WTC11 (cell line): ENCODE results near the gene UGT1A3. TPM values are rescaled to one million over a fixed set of nuclear protein-coding genes. Genes with fewer than 3 reads are reported as not detected.

Experiments used
- ATAC-seq: fragments of 200-7000 bp; cut with Tn5 transposase; 2 replicates; pipeline ENCODE4 v1.10.0; 2021; ENCODE audit warnings: mild to moderate bottlenecking, moderate library complexity
- CTCF ChIA-PET: fragments of 300-600 bp; sonication (Branson Sonifier 250); formaldehyde crosslinking; loops from one replicate; lab custom pipeline; 2021; ENCODE audit warnings: antibody characterized with exemption; lab: Charles Lee
- POLR2A ChIA-PET: fragments of 350-600 bp; sonication (Branson Sonifier 250); formaldehyde crosslinking; loops from one replicate; lab custom pipeline; 2021; ENCODE audit warnings: antibody characterized with exemption; lab: Charles Lee
- DNase-seq: peaks from one replicate; pipeline ENCODE4 v3.0.0; 2021; ENCODE audit warnings: low spot score
- H3K27ac Mint-ChIP-seq: 2 replicates; pipeline ENCODE4 v1.8.0; 2021; ENCODE audit warnings: mixed read lengths
- H3K27me3 Mint-ChIP-seq: 2 replicates; pipeline ENCODE4 v1.8.0; 2021; ENCODE audit warnings: low read depth, mild to moderate bottlenecking, moderate library complexity, mixed read lengths
- H3K36me3 Mint-ChIP-seq: 2 replicates; pipeline ENCODE4 v1.8.0; 2021; ENCODE audit warnings: mixed read lengths
- H3K4me1 Mint-ChIP-seq: 2 replicates; pipeline ENCODE4 v1.8.0; 2022; ENCODE audit warnings: mixed read lengths
- H3K4me3 Mint-ChIP-seq: 2 replicates; pipeline ENCODE4 v1.8.0; 2021; ENCODE audit warnings: mild to moderate bottlenecking, moderate library complexity, mixed read lengths
- H3K9me3 Mint-ChIP-seq: 2 replicates; pipeline ENCODE4 v1.8.0; 2021; ENCODE audit warnings: mixed read lengths
- ESRRA ChIP-seq: sonication (generic); formaldehyde crosslinking; IDR thresholded peaks from 2 replicates; pipeline ENCODE4 v1.8.1; 2022; ENCODE audit warnings: mild to moderate bottlenecking, missing genetic modification reagents, borderline replicate concordance
- GABPB1 ChIP-seq: sonication (generic); formaldehyde crosslinking; IDR thresholded peaks from 2 replicates; pipeline ENCODE4 v1.8.1; 2023; ENCODE audit warnings: mild to moderate bottlenecking, missing genetic modification reagents
- JUN ChIP-seq: sonication (generic); formaldehyde crosslinking; IDR thresholded peaks from 2 replicates; pipeline ENCODE4 v1.8.0; 2023; ENCODE audit warnings: mild to moderate bottlenecking, missing genetic modification reagents
- NFE2L1 ChIP-seq: sonication (generic); formaldehyde crosslinking; IDR thresholded peaks from 2 replicates; pipeline ENCODE4 v1.8.1; 2023; ENCODE audit warnings: missing genetic modification reagents
- PRRX2 ChIP-seq: fragments of 250-450 bp; sonication (Bioruptor Pico); IDR thresholded peaks from 2 replicates; pipeline ENCODE4 v1.8.0; 2021; ENCODE audit warnings: mild to moderate bottlenecking
- SOX15 ChIP-seq: fragments of 250-450 bp; sonication (Bioruptor Pico); IDR thresholded peaks from 2 replicates; pipeline ENCODE4 v1.9.0; 2021; ENCODE audit warnings: mild to moderate bottlenecking
- ZNF416 ChIP-seq: fragments of 250-450 bp; sonication (Bioruptor Pico); IDR thresholded peaks from 2 replicates; pipeline ENCODE4 v1.9.0; 2021; ENCODE audit warnings: mild to moderate bottlenecking, inconsistent platforms
- ZNF423 ChIP-seq: fragments of 250-450 bp; sonication (Bioruptor Pico); IDR thresholded peaks from 2 replicates; pipeline ENCODE4 v2.1.2; 2022; ENCODE audit warnings: mild to moderate bottlenecking, moderate library complexity
- total RNA-seq: library from RNA; stranded (reverse); gene quantifications from 3 replicates; pipeline ENCODE4 v1.2.3, GENCODE V29; 2021
- TF ChIP-seq, protein P1 (sequence below): sonication (generic); formaldehyde crosslinking; IDR thresholded peaks from 2 replicates; pipeline ENCODE4 v1.8.1; 2023; ENCODE audit warnings: mild to moderate bottlenecking, missing genetic modification reagents
- TF ChIP-seq, protein P2 (sequence below): fragments of 250-450 bp; sonication (Bioruptor Pico); IDR thresholded peaks from 2 replicates; pipeline ENCODE4 v1.9.0; 2021; ENCODE audit warnings: mild to moderate bottlenecking, borderline replicate concordance
- TF ChIP-seq, protein P3 (sequence below): sonication (generic); formaldehyde crosslinking; IDR thresholded peaks from 2 replicates; pipeline ENCODE4 v1.8.0; 2023; ENCODE audit warnings: mild to moderate bottlenecking, missing genetic modification reagents
- TF ChIP-seq, protein P4 (sequence below): sonication (generic); formaldehyde crosslinking; IDR thresholded peaks from 2 replicates; pipeline ENCODE4 v1.8.0; 2022; ENCODE audit warnings: missing genetic modification reagents
- TF ChIP-seq, protein P5 (sequence below): fragments of 200-600 bp; IDR thresholded peaks from 2 replicates; pipeline ENCODE4 v1.8.0; 2022; ENCODE audit warnings: antibody characterized with exemption
- TF ChIP-seq, protein P6 (sequence below): sonication (generic); formaldehyde crosslinking; IDR thresholded peaks from 2 replicates; pipeline ENCODE4 v1.8.0; 2022; ENCODE audit warnings: mild to moderate bottlenecking, missing genetic modification reagents

UGT1A3 gene
- total RNA-seq, 1 experiment from 2014 or later, result not detected

DNA sequence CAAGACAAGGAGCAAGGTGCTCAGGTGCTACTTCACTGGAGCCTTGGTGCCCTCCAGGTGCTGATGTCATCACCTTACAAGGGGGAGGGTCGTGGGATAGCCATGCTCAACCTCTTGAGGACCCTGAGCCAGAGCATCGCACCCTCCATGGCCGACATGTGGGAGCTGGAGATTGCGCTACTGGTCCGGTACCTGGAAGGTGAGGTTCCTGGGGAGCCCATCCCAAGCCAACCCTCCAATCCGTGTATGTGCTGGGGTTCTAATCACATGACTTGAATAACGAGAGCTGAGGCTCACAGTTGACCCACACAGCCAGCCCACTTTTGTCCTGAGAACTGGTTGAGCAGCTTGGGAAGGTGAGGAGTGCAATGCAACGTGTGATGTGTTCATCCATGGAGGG, 75.2 kb downstream of the UGT1A3 start:
- Mint-ChIP-seq H3K4me1 (no peaks in the 10 kb centered on the region), H3K4me3 (no peak overlapping the region), H3K27ac (no peak overlapping the region), H3K36me3 (no peaks in the 10 kb centered on the region), H3K9me3 (peaks cover 13% of the 10 kb centered on the region), H3K27me3 (no peaks in the 10 kb centered on the region; the same call in 1 of the 2 replicates)
- ATAC-seq (no peak), DNase-seq (no peak)
- ChIA-PET CTCF (no interaction called here), POLR2A (interaction anchor here (0.7 kb wide), 1 partner anchor 230 kb away, joined by 3 read pairs; no protein-coding TSS in a partner anchor)
- TF ChIP-seq PRRX2 (CRISPR knock-in tag), result no peak
- TF ChIP-seq, protein P1, sequence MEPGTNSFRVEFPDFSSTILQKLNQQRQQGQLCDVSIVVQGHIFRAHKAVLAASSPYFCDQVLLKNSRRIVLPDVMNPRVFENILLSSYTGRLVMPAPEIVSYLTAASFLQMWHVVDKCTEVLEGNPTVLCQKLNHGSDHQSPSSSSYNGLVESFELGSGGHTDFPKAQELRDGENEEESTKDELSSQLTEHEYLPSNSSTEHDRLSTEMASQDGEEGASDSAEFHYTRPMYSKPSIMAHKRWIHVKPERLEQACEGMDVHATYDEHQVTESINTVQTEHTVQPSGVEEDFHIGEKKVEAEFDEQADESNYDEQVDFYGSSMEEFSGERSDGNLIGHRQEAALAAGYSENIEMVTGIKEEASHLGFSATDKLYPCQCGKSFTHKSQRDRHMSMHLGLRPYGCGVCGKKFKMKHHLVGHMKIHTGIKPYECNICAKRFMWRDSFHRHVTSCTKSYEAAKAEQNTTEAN (CRISPR knock-in tag), result no peak

DNA sequence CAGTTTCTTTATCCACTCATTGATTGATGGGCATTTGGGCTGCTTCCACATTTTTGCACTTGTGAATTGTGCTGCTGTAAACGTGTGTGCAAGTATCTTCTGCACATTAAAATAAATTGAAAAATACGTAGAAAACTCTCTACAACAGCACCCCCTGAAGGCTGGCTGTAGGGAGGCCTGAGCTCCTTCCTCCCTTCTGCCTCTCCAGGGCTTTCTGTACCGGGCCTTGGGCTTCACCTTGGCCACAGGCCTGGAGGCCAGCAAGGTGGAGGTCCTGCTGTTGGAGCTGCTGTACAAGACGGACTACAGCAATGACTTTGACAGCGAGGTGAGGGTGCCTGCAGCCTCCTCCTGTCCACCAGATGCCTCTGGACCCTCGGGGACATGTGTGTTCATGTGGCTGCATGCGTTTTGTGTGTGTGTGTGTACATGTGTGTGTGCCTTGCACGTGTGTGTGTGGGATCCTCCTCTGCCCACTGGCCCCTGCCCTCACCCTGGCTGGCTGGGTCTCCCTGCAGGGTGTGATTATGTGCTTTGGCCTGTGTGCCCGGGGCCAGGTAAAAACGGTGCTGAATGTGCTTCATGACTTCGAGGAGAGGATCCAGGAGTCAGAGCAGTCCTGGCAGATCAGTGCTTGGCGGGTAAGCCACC, 78.5 kb downstream of the UGT1A3 start:
- ATAC-seq (no peak), DNase-seq (no peak)
- Mint-ChIP-seq H3K27me3 (no peaks in the 10 kb centered on the region; the same call in 1 of the 2 replicates), H3K9me3 (peaks cover 11% of the 10 kb centered on the region; the same call in 1 of the 2 replicates), H3K27ac (no peak overlapping the region), H3K4me1 (no peaks in the 10 kb centered on the region), H3K36me3 (no peaks in the 10 kb centered on the region), H3K4me3 (no peak overlapping the region)
- CTCF ChIA-PET, result interaction anchor here (0.5 to 1.0 kb wide), 3 partner anchors 25 to 837 kb away, joined by 3 to 5 read pairs (median 3); no protein-coding TSS in a partner anchor
- no peak for TF ChIP-seq ZNF416
- no peak for TF ChIP-seq SOX15 (CRISPR knock-in tag)
- POLR2A ChIA-PET, result no interaction called here

DNA sequence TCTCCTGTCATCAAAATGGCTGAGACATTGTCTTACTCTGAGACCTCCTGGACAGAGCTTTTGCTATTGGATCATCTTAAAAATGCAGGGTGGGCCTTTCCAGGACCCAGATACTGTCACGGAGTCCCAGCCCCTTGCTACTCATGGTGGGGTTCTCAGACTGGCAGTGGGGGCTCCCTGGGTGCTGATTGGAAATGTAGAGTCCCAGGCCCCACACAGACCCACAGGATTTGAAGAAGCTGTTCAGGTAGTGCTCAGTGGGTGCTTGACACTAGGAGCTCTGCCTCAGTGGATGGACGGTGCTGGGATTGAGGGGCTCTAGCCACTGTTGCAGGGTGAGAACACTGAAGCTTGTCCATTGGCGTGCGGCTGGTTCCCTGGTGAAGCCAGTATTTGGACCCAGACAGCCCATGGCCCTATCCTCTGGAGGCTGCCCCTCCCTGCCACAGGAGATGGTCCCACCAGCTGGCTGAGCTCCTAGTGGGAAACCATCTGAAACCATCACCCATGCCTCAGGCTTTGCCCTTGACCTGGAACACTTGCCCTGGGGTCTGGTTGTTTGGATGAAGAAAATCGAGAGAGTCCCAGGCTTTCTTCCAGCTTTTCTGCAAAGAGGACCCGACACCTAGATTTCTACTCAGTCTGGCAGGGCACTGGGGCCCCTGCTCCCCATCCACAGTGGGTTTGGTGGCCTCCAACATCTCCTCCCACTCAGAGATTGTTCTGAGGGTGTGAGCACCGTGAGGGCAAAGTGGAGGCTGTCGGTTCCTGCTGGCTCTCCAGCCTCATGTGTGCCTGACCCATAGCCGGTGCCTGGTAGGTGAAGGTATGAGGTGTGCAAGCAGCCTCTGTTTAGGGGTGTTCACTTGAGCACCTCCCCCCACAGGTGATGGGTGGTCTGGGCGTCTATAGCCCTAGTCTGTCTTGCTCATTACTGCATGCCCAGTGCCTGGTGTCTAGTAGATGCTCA, 79.4 kb downstream of the UGT1A3 start:
- H3K27ac Mint-ChIP-seq, result no peak overlapping the region
- H3K9me3 Mint-ChIP-seq, result peaks cover 11% of the 10 kb centered on the region; the same call in 1 of the 2 replicates
- ATAC-seq (no peak), DNase-seq (no peak)
- no peaks in the 10 kb centered on the region; the same call in 1 of the 2 replicates for H3K27me3 Mint-ChIP-seq
- ChIA-PET POLR2A (no interaction called here), CTCF (no interaction called here)
- no peaks in the 10 kb centered on the region for H3K4me1 Mint-ChIP-seq
- H3K4me3 Mint-ChIP-seq, result no peak overlapping the region
- no peaks in the 10 kb centered on the region for H3K36me3 Mint-ChIP-seq
- TF ChIP-seq, protein P2, sequence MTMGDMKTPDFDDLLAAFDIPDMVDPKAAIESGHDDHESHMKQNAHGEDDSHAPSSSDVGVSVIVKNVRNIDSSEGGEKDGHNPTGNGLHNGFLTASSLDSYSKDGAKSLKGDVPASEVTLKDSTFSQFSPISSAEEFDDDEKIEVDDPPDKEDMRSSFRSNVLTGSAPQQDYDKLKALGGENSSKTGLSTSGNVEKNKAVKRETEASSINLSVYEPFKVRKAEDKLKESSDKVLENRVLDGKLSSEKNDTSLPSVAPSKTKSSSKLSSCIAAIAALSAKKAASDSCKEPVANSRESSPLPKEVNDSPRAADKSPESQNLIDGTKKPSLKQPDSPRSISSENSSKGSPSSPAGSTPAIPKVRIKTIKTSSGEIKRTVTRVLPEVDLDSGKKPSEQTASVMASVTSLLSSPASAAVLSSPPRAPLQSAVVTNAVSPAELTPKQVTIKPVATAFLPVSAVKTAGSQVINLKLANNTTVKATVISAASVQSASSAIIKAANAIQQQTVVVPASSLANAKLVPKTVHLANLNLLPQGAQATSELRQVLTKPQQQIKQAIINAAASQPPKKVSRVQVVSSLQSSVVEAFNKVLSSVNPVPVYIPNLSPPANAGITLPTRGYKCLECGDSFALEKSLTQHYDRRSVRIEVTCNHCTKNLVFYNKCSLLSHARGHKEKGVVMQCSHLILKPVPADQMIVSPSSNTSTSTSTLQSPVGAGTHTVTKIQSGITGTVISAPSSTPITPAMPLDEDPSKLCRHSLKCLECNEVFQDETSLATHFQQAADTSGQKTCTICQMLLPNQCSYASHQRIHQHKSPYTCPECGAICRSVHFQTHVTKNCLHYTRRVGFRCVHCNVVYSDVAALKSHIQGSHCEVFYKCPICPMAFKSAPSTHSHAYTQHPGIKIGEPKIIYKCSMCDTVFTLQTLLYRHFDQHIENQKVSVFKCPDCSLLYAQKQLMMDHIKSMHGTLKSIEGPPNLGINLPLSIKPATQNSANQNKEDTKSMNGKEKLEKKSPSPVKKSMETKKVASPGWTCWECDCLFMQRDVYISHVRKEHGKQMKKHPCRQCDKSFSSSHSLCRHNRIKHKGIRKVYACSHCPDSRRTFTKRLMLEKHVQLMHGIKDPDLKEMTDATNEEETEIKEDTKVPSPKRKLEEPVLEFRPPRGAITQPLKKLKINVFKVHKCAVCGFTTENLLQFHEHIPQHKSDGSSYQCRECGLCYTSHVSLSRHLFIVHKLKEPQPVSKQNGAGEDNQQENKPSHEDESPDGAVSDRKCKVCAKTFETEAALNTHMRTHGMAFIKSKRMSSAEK, result no peak
- TF ChIP-seq GABPB1 (CRISPR knock-in tag) (no peak), JUN (no peak), ESRRA (CRISPR knock-in tag) (no peak), PRRX2 (CRISPR knock-in tag) (no peak), NFE2L1 (CRISPR knock-in tag) (no peak), ZNF423 (no peak)
- TF ChIP-seq, protein P3, sequence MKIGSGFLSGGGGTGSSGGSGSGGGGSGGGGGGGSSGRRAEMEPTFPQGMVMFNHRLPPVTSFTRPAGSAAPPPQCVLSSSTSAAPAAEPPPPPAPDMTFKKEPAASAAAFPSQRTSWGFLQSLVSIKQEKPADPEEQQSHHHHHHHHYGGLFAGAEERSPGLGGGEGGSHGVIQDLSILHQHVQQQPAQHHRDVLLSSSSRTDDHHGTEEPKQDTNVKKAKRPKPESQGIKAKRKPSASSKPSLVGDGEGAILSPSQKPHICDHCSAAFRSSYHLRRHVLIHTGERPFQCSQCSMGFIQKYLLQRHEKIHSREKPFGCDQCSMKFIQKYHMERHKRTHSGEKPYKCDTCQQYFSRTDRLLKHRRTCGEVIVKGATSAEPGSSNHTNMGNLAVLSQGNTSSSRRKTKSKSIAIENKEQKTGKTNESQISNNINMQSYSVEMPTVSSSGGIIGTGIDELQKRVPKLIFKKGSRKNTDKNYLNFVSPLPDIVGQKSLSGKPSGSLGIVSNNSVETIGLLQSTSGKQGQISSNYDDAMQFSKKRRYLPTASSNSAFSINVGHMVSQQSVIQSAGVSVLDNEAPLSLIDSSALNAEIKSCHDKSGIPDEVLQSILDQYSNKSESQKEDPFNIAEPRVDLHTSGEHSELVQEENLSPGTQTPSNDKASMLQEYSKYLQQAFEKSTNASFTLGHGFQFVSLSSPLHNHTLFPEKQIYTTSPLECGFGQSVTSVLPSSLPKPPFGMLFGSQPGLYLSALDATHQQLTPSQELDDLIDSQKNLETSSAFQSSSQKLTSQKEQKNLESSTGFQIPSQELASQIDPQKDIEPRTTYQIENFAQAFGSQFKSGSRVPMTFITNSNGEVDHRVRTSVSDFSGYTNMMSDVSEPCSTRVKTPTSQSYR (CRISPR knock-in tag), result no peak
- TF ChIP-seq, protein P4, sequence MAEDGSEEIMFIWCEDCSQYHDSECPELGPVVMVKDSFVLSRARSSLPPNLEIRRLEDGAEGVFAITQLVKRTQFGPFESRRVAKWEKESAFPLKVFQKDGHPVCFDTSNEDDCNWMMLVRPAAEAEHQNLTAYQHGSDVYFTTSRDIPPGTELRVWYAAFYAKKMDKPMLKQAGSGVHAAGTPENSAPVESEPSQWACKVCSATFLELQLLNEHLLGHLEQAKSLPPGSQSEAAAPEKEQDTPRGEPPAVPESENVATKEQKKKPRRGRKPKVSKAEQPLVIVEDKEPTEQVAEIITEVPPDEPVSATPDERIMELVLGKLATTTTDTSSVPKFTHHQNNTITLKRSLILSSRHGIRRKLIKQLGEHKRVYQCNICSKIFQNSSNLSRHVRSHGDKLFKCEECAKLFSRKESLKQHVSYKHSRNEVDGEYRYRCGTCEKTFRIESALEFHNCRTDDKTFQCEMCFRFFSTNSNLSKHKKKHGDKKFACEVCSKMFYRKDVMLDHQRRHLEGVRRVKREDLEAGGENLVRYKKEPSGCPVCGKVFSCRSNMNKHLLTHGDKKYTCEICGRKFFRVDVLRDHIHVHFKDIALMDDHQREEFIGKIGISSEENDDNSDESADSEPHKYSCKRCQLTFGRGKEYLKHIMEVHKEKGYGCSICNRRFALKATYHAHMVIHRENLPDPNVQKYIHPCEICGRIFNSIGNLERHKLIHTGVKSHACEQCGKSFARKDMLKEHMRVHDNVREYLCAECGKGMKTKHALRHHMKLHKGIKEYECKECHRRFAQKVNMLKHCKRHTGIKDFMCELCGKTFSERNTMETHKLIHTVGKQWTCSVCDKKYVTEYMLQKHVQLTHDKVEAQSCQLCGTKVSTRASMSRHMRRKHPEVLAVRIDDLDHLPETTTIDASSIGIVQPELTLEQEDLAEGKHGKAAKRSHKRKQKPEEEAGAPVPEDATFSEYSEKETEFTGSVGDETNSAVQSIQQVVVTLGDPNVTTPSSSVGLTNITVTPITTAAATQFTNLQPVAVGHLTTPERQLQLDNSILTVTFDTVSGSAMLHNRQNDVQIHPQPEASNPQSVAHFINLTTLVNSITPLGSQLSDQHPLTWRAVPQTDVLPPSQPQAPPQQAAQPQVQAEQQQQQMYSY (CRISPR knock-in tag), result no peak
- TF ChIP-seq, protein P5, sequence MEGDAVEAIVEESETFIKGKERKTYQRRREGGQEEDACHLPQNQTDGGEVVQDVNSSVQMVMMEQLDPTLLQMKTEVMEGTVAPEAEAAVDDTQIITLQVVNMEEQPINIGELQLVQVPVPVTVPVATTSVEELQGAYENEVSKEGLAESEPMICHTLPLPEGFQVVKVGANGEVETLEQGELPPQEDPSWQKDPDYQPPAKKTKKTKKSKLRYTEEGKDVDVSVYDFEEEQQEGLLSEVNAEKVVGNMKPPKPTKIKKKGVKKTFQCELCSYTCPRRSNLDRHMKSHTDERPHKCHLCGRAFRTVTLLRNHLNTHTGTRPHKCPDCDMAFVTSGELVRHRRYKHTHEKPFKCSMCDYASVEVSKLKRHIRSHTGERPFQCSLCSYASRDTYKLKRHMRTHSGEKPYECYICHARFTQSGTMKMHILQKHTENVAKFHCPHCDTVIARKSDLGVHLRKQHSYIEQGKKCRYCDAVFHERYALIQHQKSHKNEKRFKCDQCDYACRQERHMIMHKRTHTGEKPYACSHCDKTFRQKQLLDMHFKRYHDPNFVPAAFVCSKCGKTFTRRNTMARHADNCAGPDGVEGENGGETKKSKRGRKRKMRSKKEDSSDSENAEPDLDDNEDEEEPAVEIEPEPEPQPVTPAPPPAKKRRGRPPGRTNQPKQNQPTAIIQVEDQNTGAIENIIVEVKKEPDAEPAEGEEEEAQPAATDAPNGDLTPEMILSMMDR, result no peak
- TF ChIP-seq, protein P6, sequence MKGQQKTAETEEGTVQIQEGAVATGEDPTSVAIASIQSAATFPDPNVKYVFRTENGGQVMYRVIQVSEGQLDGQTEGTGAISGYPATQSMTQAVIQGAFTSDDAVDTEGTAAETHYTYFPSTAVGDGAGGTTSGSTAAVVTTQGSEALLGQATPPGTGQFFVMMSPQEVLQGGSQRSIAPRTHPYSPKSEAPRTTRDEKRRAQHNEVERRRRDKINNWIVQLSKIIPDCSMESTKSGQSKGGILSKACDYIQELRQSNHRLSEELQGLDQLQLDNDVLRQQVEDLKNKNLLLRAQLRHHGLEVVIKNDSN (CRISPR knock-in tag), result no peak
